Endothelial cell of umbilical vein (primary cell): ENCODE data around the gene SH3BP5L. TPM values are rescaled to one million over a fixed set of nuclear protein-coding genes. Genes with fewer than 3 reads are reported as not detected.
"Not testable (repeated sequence)": the region's sequence is repeated elsewhere in the genome, so short reads cannot be mapped to it uniquely, and the experiment has no call there.

Experiments
- BruUV-seq: library from RNA; stranded (reverse); fragments of 400-500 nt; replicated peaks from 2 replicates; lab custom pipeline; 2021; lab: Mats Ljungman, UMichigan
- CTCF ChIA-PET: fragments of 300-600, 350-600 bp; sonication (Branson Sonifier 250); formaldehyde crosslinking; loops from one replicate; lab custom pipeline; 2021; ENCODE audit warnings: antibody characterized with exemption, inconsistent platforms; lab: Charles Lee
- POLR2A ChIA-PET: fragments of 300-600, 350-600 bp; sonication (Branson Sonifier 250); formaldehyde crosslinking; loops from one replicate; lab custom pipeline; 2021; ENCODE audit warnings: antibody characterized with exemption, inconsistent platforms; lab: Charles Lee
- DNase-seq: peaks from one replicate; pipeline ENCODE4 v3.0.0-alpha.2; 2011; ENCODE audit warnings: low read depth, low spot score
- FAIRE-seq: peaks from 2 replicates; lab custom pipeline; 2011; peaks lifted over from hg19 to GRCh38; lab: Jason Lieb, UNC
- H2AFZ ChIP-seq: 2 replicates; pipeline ENCODE4 v1.6.0; 2012; ENCODE audit warnings: low read depth, low read length, control low read depth, inconsistent platforms
- H3K27ac ChIP-seq: 2 replicates; pipeline ENCODE4 v1.5.1; 2011; ENCODE audit warnings: low read depth, mild to moderate bottlenecking, control low read depth, low read length, moderate library complexity; ENCODE audit not compliant: insufficient read depth
- H3K27me3 ChIP-seq, 2 experiments: 2 replicates each; pipeline versions ENCODE4 v1.6.0 to v1.6.1; 2011; ENCODE audit warnings: low read length in 2 of 2, mixed read lengths in 1 of 2; ENCODE audit not compliant: control insufficient read depth in 2 of 2, insufficient read depth in 2 of 2
- H3K36me3 ChIP-seq, 2 experiments: 2 replicates in 1 of 2; 3 replicates in 1 of 2; pipeline ENCODE4 v1.5.1; 2011; ENCODE audit warnings: low read length in 2 of 2, mild to moderate bottlenecking in 1 of 2, moderate library complexity in 1 of 2; ENCODE audit not compliant: control insufficient read depth in 2 of 2, insufficient read depth in 2 of 2; ENCODE audit errors: extremely low read depth in 1 of 2
- H3K4me1 ChIP-seq: 3 replicates; pipeline ENCODE4 v1.5.1; 2011; ENCODE audit warnings: mild to moderate bottlenecking, low read length; ENCODE audit not compliant: control insufficient read depth, insufficient read depth; ENCODE audit errors: extremely low read depth
- H3K4me2 ChIP-seq: 2 replicates; pipeline ENCODE4 v1.6.1; 2011; ENCODE audit warnings: low read length, control low read depth, mixed read lengths; ENCODE audit not compliant: insufficient read depth
- H3K4me3 ChIP-seq, 3 experiments: fragments of 200-600 bp in 1 of 3; sonication (generic), shearing (Covaris generic) in 1 of 3; replicated peaks in 1 of 3; 2 replicates each; pipeline ENCODE4 v1.5.1; 2011 to 2016; ENCODE audit warnings: control low read depth in 3 of 3, low read length in 3 of 3, mild to moderate bottlenecking in 2 of 3, inconsistent platforms in 1 of 3, low read depth in 1 of 3, moderate library complexity in 1 of 3; ENCODE audit not compliant: insufficient read depth in 1 of 3
- H3K79me2 ChIP-seq: 2 replicates; pipeline ENCODE4 v1.6.0; 2012; ENCODE audit warnings: low read length, inconsistent platforms; ENCODE audit not compliant: control insufficient read depth, insufficient read depth
- H3K9ac ChIP-seq: replicated peaks from 2 replicates; pipeline ENCODE3; 2011; ENCODE audit warnings: low read length, control low read depth; ENCODE audit not compliant: insufficient read depth; ENCODE audit errors: extremely low read depth
- H3K9me1 ChIP-seq: replicated peaks from 3 replicates; pipeline ENCODE4 v1.6.0; 2011; ENCODE audit warnings: mild to moderate bottlenecking, low read length; ENCODE audit not compliant: control insufficient read depth, insufficient read depth; ENCODE audit errors: extremely low read depth
- H3K9me3 ChIP-seq: replicated peaks from 2 replicates; pipeline ENCODE4 v1.5.1; 2012; ENCODE audit warnings: low read length, inconsistent platforms; ENCODE audit not compliant: control insufficient read depth, insufficient read depth
- H4K20me1 ChIP-seq: replicated peaks from 2 replicates; pipeline ENCODE3; 2011; ENCODE audit warnings: mild to moderate bottlenecking, low read length; ENCODE audit not compliant: control insufficient read depth, insufficient read depth; ENCODE audit errors: extremely low read depth
- EZH2 ChIP-seq: IDR thresholded peaks from 2 replicates; pipeline ENCODE4 v1.6.1; 2012; ENCODE audit warnings: borderline replicate concordance, low read depth, mild to moderate bottlenecking, moderate library complexity, low read length, inconsistent platforms; ENCODE audit not compliant: severe bottlenecking
- FOS ChIP-seq: IDR thresholded peaks from 2 replicates; pipeline ENCODE4 v1.6.1; 2011; ENCODE audit warnings: mild to moderate bottlenecking, low read length, moderate library complexity, borderline replicate concordance; ENCODE audit not compliant: insufficient read depth
- GATA2 ChIP-seq: IDR thresholded peaks from 2 replicates; pipeline ENCODE4 v1.7.0; 2011; ENCODE audit warnings: low read depth, mild to moderate bottlenecking, moderate library complexity, mixed read lengths, low read length; ENCODE audit not compliant: insufficient read length, insufficient read depth
- JUN ChIP-seq: IDR thresholded peaks from 2 replicates; pipeline ENCODE4 v1.6.1; 2011; ENCODE audit warnings: borderline replicate concordance, low read depth; ENCODE audit not compliant: insufficient read length, insufficient read depth
- MYC ChIP-seq: IDR thresholded peaks from one replicate; pipeline ENCODE4 v1.6.1; 2011; ENCODE audit warnings: mild to moderate bottlenecking, low read depth, low read length
- POLR2A ChIP-seq: IDR thresholded peaks from 2 replicates; pipeline ENCODE4 v1.6.1; 2012; ENCODE audit warnings: low read depth, mild to moderate bottlenecking, control low read depth, low read length
- POLR2AphosphoS5 ChIP-seq: IDR thresholded peaks from 2 replicates; pipeline ENCODE4 v1.6.1; 2012; ENCODE audit warnings: low read depth, mild to moderate bottlenecking, control low read depth, low read length, moderate library complexity; ENCODE audit not compliant: insufficient read depth
- dilution Hi-C: fragments of 300-500 bp; cut with MboI; formaldehyde crosslinking; loops from one replicate; pipeline ENCODE4 v1.15.0; 2019; ENCODE audit warnings: low sequenced_read_pairs; ENCODE audit not compliant: extremely low pct_ligation_motif_present
- intact Hi-C: fragments of 100-400 bp; cut with micrococcal nuclease; formaldehyde crosslinking; loops from one replicate; pipeline ENCODE4 v1.10.0; 2022
- polyA plus RNA-seq, 4 experiments: library from polyadenylated mRNA; depleted of rRNA in 3 of 4; stranded (reverse) in 3 of 4; unstranded in 1 of 4; fragments of >200 nt; gene quantifications; 2 replicates each; pipeline versions ENCODE4 v1.2.1 to v1.2.3, GENCODE V29; 2011 to 2012; ENCODE audit warnings: missing spikeins in 1 of 4
- total RNA-seq: library from RNA; stranded (reverse); gene quantifications from 2 replicates; pipeline ENCODE4 v1.2.3, GENCODE V29; 2021
- TF ChIP-seq, protein P1 (sequence below), 2 donors: IDR thresholded peaks; 1 replicate in 1 of 2; 2 replicates in 1 of 2; pipeline ENCODE4 v1.5.1; 2011; ENCODE audit warnings: low read length in 2 of 2, mild to moderate bottlenecking in 2 of 2, moderate library complexity in 2 of 2, control low read depth in 1 of 2, inconsistent platforms in 1 of 2, low read depth in 1 of 2; ENCODE audit not compliant: insufficient read depth in 1 of 2; ENCODE audit errors: extremely low read depth in 1 of 2
- TF ChIP-seq, protein P2 (sequence below): IDR thresholded peaks from 2 replicates; pipeline ENCODE4 v1.6.1; 2011; ENCODE audit not compliant: insufficient read depth, insufficient read length

Gene SH3BP5L
- total and polyA plus RNA-seq, 2 donors (not counting 3 experiments of a cell fraction or from before 2014, with no cell fraction given), result 24.7 TPM

DNA sequence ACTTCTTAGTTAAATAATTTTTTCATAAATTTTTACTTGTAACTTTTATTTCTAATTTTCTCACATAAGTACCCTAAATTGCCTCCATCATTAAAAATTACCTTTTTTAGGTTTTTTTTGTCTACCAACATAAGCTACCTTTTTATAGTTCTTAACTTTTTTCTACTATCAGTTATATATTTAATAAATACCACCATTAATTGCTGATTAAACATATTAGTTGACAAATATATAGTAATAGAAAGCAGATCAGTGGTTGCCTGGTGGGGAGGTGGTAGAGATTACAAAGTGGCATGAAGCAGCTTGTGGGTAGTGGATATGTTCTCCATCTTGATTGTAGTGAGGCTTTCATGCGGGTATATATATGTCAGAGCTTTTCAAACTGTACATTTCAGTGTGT, 6.1 kb upstream of the SH3BP5L start:
- Histone ChIP-seq H3K9me1 (no peaks in the 10 kb centered on the region), H3K36me3 (no peaks in the 10 kb centered on the region), H3K27me3 (no peaks in the 10 kb centered on the region), H3K4me3 (no peak overlapping the region), H4K20me1 (no peaks in the 10 kb centered on the region), H3K9ac (no peak overlapping the region), H3K9me3 (no peaks in the 10 kb centered on the region), H3K79me2 (no peaks in the 10 kb centered on the region), H2AFZ (no peak overlapping the region), H3K4me1 (peaks cover 18% of the 10 kb centered on the region), H3K27ac (no peak overlapping the region), H3K4me2 (no peak overlapping the region)
- FAIRE-seq, result no peak
- intact Hi-C loops, result no loop called here
- no peak for DNase-seq
- dilution Hi-C loops, result no loop called here
- TF ChIP-seq EZH2 (no peak), FOS (no peak), JUN (no peak), MYC (no peak), GATA2 (no peak), POLR2A (no peak), POLR2AphosphoS5 (no peak)
- TF ChIP-seq, protein P1, sequence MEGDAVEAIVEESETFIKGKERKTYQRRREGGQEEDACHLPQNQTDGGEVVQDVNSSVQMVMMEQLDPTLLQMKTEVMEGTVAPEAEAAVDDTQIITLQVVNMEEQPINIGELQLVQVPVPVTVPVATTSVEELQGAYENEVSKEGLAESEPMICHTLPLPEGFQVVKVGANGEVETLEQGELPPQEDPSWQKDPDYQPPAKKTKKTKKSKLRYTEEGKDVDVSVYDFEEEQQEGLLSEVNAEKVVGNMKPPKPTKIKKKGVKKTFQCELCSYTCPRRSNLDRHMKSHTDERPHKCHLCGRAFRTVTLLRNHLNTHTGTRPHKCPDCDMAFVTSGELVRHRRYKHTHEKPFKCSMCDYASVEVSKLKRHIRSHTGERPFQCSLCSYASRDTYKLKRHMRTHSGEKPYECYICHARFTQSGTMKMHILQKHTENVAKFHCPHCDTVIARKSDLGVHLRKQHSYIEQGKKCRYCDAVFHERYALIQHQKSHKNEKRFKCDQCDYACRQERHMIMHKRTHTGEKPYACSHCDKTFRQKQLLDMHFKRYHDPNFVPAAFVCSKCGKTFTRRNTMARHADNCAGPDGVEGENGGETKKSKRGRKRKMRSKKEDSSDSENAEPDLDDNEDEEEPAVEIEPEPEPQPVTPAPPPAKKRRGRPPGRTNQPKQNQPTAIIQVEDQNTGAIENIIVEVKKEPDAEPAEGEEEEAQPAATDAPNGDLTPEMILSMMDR (IDR thresholded peaks at IDR 0.05; ENCODE audit: extremely low read depth in 1 of 2, insufficient read depth in 1 of 2, low read depth in 1 of 2, low read length in 2 of 2), result no peak
- TF ChIP-seq, protein P2, sequence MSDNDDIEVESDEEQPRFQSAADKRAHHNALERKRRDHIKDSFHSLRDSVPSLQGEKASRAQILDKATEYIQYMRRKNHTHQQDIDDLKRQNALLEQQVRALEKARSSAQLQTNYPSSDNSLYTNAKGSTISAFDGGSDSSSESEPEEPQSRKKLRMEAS, result no peak
- no TSS peak for BruUV-seq
- POLR2A ChIA-PET, result no interaction called here
- CTCF ChIA-PET, result no interaction called here

DNA sequence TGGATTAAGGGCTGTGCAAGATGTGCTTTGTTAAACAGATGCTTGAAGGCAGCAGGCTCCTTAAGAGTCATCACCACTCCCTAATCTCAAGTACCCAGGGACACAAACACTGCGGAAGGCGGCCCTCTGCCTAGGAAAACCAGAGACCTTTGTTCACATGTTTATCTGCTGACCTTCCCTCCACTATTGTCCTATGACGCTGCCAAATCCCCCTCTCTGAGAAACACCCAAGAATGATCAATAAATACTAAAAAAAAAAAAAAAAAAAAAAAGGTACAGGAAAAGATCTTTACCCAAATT, 5.0 kb upstream of the SH3BP5L start:
- BruUV-seq, H3K27me3 ChIP-seq, H2AFZ ChIP-seq, dilution Hi-C loops, CTCF ChIA-PET, H3K27ac ChIP-seq, H3K9me1 ChIP-seq, H3K4me2 ChIP-seq, H4K20me1 ChIP-seq, H3K79me2 ChIP-seq, DNase-seq, H3K9ac ChIP-seq, H3K9me3 ChIP-seq, H3K4me3 ChIP-seq, POLR2A ChIA-PET, FAIRE-seq, H3K36me3 ChIP-seq, intact Hi-C loops: not testable (repeated sequence)
- peaks cover 21% of the 10 kb centered on the region for H3K4me1 ChIP-seq
